T1000 (cell line): ENCODE data around the gene LRG1.
"Not testable (repeated sequence)": the region's sequence is repeated elsewhere in the genome, so short reads cannot be mapped to it uniquely, and the experiment has no call there.

Experiments
- DNase-seq: peaks from one replicate; lab custom pipeline; 2025; ENCODE audit warnings: mixed read lengths; lab: John Stamatoyannopoulos, UW

Gene LRG1

DNA sequence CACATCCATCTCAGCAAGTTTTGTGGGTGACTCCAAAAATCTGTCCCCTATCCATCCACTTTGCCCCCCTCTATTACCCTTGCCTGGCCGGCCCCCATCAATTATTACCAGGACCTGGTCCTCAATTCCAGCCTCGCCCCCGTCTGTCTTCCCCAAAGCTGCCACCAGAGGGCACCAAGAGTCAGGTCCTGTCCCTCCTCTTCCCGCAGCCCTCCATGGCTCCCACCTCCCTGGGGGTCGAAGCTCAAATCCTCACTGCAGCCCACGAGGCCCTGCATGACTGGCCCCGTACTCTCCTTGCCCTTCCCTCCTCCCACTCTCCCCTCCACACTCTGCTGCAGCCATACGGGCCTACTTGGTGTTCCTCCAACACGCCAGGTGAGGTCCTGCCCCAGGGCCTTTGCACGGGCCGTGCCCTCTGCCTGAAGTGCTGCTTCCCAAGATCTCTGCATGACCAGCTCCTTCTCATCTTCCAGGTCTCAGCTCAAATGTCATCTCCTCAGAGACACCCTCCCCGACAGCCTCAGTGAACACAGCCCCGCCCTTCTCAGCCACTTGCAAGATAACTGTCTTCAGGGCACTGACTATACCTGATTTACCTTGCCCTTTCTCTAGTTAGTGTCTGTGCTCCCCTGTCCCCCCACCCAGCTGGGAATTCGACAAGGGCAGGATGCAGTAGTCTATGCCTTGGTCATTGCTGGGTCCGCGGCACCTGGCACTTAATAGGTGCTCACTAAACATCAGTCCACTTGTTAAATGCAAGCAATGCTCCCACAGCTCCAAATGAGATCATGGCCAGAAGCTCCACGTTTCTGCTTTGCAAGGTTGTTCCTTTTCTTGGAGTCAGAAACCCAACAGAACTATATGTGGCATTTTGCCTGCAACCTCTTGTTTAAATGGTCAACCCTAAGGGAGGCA is 36.4 kb upstream of the LRG1 start:
- DNase-seq = peak; percentile 30

DNA sequence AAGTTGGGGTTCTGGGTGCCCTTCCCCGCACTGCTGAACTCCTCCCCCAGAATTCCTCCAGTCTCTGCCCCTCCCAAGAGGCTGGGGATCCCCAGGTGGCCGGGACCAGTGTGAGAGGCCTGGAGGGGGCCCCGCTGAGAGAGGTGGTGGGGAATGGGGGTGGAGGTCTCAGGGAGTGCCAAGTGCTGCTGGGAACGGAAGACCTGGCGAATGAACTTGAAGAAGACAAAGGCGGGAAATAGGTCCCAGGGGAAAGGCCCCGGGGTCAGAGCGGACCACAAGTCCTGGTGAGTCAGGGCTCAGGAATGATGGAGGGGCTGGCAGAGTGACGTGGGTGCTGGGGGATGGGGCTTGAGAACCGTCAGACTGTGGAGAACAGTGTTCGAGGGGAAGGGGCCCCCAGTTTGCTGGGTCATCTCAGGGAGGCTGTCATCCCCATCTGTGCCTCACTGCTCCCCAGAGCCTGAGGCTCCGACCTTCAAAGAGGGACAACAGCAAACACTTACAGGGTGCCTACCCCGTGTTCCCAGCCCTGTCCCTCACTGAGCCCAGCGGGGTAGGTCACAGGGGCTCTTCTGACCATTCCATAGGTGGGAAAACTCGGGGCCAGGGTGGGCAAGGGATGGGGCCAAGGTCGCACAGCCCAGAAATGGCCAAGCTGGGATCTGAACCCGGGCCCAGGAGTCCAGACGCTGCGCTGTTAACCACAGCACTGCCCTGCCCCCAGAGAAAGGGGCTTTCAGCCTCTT is 35.6 kb upstream of the LRG1 start:
- peak; percentile 77 for DNase-seq

DNA sequence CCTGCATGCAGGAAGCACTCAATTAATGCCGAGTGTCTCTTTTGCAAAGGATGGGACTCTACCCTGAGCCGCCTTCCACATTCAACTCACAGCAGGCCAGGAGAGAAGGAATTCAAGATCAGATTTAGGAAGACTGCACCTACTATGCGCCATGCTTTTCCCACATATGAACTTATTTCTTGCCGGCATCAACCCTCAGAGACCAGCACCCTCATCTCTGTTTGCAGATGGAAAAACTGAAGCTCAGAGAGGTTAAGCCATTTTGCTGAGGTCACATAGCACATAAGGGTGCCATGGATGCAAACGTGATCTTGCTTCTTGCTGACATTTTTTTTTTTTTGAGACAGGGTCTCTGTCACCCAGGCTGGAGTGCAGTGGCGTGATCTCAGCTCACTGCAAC is 33.8 kb upstream of the LRG1 start:
- DNase-seq = no peak

DNA sequence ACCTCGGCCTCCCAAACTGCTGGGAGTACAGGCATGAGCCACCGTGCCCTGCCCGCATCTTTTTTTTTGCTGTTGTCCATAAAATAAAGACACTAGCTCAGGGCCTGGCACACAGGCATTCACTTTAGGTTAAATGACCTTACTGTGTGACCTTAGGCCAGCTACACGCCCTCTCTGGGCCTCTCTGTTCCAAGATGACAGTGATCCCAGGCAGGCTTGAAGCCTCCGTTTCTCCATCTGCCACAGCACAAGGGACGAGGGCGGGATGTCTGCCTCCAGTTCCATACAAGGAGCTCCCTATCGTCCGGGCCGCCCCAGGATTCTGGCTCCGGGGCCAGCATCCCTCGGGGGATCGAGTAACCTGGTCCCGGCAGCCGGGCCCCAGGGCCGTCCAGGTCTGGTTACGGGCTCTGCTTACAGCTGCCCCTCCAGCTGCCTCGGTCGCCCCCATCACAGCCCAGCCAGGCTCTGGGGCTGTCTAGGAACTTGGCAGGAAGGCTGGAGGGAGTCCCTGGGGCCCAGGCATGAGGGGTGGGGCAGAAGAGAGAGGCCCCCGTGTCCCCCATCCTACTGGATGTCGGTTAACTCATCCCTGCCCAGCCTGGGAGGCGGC is 31.6 kb upstream of the LRG1 start:
- no peak for DNase-seq

DNA sequence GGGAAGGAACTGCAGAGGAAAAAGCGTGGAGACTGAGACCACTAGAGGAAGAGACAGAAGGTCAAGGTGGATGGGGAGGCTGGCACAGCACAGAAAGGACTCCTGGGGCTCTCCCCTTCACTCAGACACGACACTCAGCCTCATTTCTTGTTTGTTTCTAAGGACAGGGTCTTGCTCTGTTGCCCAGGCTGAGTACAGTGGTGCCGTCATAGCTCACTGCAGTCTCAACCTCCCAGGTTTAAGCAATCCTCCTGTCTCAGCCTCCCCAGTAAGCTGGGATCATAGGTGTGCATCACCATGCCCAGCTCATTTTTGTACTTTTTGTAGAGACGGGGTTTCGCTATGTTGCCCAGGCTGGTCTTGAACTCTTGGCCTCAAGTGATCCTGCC is 31.1 kb upstream of the LRG1 start:
- no peak for DNase-seq

DNA sequence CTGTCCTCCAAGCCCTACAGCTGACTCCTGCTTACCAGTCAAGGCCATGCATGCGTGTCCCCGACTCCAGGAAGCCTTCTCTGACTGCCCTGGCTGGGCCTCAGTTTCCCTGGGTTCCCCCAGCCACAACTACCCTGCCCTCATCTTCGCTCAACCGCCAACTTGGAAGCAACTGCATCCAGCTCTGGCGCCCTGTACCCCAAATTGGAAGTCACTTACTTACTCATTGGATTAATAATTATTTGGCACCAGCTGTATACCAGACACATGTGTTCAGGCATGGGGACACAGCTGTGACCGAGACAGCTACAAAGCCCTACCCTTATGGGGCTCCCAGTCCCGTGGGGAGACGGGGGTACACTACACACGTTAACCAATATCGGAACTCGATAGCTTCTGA is 30.6 kb upstream of the LRG1 start:
- DNase-seq = no peak

DNA sequence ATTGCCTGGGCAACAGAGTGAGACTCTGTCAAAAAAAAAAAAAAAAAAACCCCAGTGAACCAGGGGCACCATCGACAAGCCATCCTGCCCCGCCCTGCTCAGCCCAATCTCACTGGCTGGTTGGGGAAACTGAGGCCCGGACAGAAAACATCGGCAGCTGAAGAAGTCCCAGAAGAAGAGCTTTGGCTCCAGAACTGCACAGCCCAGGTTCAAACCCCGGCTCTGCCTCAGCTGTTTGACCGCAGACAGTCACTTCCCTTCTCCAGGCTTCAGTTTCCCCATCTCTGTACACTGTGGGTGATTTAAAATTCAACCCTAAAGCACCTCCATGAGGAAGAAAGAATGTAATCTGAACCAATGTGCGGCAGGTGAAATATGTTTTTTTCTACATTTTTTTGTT is 29.1 kb upstream of the LRG1 start:
- DNase-seq = no peak

DNA sequence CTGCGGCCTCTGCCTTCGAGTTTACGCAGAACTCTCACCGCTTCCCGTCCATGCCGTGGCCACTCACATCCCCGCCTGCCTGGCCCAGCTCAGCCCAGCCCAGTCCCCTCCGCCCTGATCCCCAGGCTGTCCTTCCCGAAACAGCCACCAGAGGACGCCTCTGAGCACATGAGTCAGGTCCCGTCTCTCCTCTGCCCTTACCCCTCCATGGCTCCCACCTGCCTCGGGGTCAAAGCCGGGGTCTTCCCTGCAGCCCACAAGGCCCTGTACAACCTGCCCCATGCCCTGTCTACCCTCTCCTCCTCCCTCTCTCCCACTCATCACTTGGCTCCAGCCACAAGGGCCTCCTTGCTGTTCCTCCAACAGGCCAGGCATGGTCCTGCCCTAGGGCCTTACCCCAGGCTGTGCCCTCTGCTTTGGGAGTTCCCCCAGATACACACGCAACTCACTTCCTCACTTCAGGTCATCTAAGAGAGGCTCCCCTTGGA is 27.8 kb upstream of the LRG1 start:
- peak; percentile 15 for DNase-seq

DNA sequence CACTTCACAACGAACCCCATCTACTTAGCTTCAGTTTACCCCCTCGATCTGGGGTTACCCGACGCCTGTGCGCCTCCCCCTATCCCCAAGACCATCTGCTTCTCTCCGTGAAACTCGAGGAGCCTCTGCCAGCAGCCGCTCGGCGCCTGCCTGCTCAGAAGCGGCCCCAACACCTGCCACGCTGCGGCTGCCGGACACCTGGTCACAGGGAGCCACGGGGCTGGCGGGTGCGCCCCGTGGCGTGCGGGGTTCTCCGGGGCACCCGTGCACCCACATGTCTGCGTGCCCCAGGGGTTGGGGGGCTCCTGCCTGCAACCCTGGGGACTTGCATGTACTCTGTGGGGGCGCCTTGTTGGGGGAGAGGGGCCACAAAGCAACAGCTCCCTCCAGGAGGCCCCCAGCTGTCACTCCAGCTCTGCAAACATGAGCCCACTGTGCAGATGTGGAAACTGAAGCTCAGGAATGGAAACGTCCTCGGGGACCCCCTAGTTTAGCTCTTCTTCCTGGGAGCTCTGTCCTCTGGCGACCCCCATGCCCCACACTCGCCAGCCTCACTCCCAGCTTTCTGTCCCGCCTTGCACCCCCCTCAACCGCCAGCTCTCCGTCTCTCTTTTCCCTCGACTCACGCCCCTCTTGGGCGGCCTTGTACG is 26.7 kb upstream of the LRG1 start:
- no peak for DNase-seq

DNA sequence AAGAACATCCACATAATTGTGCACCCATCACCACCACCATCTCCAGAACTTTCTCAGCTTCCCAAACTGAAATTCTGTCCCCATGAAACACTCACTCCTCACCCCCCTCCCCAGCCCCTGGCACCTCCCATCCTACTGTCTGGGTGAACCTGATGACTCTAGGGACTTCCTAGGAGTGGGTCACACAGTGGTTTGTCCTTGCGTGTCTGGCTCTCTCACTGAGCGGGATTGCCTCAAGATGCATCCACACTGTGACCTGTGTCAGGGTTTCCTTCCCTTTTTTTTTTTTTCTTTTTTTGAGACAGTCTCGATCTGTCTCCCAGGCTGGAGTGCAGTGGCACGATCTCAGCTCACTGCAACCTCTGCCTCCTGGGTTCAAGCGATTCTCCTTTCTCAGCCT is 23.7 kb upstream of the LRG1 start:
- not testable (repeated sequence) for DNase-seq

DNA sequence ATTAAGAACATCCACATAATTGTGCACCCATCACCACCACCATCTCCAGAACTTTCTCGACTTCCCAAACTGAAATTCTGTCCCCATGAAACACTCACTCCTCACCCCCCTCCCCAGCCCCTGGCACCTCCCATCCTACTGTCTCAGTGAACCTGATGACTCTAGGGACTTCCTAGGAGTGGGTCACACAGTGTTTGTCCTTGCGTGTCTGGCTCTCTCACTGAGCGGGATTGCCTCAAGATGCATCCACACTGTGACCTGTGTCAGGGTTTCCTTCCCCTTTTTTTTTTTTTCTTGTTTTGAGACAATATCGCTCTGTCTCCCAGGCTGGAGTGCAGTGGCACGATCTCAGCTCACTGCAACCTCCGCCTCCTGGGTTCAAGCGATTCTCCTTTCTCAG is 22.2 kb upstream of the LRG1 start:
- not testable (repeated sequence) for DNase-seq

DNA sequence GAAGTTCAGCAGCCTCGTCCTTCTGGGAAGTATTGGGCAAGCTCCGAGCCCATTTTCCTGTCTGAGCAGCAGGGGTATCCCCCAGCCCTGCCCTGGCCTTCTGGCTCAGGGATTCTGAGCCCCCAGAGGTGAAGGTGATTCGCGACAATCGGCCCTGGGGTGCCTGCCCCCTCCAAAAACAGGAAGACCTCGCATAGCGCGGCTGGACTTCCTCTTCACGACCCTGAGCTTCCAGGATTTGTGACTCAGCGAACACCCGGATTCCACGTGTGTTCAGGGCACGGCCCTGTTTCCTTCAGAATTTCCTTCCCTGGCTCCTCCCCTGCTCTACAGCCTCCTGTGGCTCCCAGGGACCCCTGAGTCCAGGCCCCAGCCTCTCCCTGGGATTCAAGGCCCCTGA is 19.7 kb upstream of the LRG1 start, which contains the start of gene SEMA6B:
Gene SEMA6B, minus strand, starts transcription at position 116 of the 400 bp plus-strand sequence. CDS start 1,227 bp downstream, outside the sequence.
- DNase-seq = no peak

DNA sequence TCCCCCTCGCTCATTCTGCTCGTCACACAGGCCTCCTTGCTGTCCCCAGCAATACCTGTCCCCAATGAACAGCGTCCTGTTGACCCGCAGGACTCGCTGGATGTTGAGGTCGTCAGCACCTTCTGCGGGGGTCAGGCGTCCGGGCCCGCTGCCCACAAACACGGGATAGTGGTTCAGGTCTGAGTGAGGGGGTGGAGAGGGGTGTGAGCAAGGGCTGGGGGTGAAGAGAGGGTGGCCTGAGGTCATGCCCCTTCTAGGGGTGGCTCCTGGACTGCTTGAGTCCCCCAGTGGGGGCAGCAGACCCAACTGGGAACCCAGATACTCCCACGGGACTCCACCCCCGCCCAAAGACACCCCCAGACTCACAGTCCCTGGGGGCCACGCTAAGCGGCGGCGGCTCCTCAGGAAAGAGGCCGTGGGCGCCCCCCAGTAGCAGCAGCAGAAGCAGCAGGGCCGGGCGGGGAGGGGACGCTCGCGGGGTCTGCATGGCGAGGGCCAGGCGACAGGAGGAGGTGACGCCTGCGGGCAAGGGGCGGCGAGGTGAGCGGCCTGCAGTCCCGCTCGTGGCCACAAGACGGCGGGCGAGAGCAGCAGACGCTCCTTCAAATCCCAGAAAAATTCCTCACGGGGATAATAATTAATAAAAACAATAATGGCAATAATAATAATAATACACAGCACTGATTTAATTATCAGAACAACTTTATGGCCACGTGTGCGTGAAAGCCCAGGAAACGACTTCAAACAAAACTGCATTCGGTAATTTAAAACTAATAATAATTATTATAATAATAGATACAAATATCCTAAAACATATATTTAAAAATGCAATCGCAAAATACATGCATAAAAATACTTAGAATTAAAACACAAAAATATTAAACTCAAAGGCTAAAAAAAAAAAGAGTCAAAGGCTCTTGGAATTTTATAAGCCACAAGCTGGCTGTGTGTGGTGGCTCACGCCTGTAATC is 18.4 kb upstream of the LRG1 start:
- peak; percentile 21 for DNase-seq

DNA sequence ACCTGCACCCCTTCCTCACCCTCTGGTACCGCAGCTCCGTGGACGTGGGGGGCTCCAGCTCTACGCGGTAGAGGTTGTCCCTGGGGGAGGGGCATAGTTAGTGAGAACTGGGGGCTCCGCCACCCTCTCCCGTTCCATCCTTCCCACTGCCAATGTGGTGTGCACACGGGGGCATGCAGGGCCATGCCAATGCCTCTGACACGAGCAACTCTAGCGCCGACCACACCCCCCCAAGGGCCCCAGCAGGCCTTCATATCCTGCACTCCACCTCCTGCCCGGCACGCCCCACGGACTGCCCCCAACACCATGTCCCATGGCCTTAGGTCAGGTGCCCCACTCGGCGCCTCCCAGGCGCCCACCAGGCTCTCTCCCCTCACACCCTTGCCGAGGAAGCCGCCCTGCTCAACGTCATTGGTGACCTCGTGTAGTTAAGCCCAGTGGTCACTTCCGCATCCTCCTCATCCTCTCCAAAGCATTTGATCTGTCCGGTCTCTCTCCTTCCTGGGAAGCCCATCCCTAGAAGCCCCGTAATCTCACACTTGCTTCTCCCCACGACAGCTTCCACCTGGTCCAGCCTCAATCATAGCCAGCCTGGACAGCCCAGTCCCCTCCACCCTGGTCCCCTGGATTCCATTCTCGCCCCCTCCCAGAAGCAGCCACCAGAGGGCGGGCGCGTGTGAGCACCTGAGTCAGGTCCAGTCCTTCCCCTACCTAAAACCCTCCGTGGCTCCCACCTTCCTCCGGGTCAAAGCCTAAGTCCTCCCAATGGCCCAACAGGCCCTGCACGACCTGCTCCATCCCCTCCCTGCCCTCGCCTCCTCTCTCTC is 17.5 kb upstream of the LRG1 start:
- DNase-seq = no peak

DNA sequence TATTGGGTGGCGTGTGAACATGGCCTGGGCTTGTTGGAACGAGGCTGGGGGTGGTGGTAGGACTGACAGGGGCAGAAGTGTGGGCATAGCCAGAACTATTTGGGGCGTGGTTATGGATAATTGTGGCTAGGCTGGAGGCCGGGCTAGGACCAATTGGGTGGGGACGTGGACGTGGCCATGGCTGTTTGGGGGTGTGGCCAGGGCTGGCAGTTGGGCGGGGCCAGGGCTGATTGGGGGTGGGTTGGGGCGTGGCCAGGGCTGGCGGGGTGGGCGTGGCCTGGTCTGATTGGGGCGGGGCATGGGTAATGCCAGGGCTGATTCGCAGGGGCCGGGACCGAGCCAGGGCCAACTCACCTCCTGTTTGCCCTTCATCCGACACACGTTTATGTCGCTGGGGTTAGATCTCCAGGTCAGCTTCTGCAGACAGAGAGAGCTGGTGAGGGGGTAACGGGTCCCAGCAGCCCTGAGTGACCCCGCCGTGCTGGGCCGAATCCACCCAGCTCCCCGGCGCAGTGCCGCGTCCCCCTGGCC is 16.8 kb upstream of the LRG1 start:
- peak; percentile 16 for DNase-seq

DNA sequence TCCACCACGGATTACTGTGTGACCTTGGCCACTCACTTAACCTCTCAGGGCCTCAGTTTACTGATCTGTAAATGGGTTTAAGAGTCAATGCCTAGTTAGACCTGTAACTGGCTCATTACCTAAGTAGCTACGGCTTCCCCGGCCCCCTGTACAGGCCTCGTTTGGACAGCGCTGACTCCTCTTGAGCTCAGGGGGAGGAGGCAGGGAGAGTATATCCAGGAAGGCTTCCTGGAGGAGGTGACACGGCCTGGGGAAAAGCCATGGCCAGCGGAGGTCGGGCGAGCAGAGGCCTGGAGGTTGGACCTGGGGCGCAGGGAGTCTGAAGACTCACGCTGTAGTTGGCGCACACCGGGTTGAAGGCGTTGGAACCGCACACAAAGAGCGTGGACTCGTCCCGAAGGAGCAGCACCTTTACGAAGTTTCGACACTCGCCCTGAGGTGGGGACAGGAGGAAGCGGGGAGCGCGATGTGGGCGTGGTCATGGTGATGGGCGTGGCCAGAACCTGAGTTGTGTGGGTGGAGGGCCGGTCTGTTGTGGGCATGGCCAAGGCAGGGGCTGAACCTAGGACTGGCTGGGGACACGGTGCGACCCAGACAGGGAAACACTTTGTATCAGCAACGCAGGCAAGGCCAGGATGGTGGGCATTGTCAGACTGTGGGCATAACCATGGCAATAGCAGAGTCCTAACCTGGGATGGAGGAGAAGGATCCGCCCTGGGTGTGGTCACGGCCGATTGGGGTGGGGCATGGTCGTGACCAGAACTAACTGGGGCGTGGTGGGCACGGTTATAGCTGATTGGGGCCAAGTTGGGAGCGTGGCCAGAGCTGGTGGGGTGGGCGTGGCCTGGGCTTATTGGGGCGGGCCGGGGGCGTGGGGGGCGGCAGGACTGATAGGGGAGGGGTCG is 16.1 kb upstream of the LRG1 start:
- DNase-seq = no peak

DNA sequence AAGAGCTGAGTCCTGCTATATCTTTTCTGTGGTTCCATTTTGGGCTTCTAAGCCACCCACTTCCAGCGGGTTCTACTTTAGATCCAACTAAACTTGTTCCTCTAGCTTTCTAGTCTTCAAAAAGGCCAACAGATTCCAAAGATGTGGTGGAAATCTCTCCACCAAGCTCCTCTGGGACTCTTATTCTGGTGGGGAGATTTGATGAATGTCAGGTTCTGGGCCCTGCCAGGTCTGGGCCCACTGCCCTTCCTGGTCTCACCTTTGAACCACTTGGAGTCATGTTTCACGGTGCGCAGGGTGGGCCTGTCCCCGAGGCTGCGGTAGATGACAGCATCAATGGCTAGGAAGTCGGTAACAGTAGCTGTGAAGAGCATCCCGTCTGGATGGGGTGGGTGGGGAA is 14.9 kb upstream of the LRG1 start:
- DNase-seq = no peak

DNA sequence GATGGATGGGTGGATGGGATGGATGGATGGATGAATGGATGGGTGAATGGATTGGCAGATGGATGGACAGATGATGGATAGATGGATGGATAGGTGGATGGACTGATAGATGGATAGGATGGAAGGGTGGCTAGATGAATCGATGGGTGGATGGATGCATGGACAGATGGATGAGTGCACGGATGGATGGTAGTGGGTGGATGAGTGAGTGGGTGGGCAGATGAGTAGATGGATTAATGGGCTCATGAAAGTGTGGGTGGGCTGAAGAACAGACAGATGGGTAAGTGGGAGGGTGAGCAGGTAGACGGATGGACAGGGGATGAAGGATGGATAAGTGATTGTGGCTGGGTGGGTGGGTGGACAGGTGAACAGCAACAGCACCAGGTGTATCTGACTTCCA is 13.9 kb upstream of the LRG1 start:
- no peak for DNase-seq
